CD4-positive, alpha-beta memory T cell (primary cell): ENCODE measurements around the gene INCENP. TPM values are rescaled to one million over a fixed set of nuclear protein-coding genes. Genes with fewer than 3 reads are reported as not detected.

Source experiments
- CTCF ChIA-PET: fragments of 350-600 bp; sonication (Branson Sonifier 250); formaldehyde crosslinking; loops from one replicate; lab custom pipeline; 2021; ENCODE audit warnings: inconsistent platforms; ENCODE audit not compliant: partially characterized antibody; lab: Charles Lee
- POLR2A ChIA-PET: fragments of 350-600 bp; sonication (Branson Sonifier 250); formaldehyde crosslinking; loops from one replicate; lab custom pipeline; 2021; ENCODE audit not compliant: partially characterized antibody; lab: Charles Lee
- DNase-seq, 5 donors: peaks; one replicate each; pipeline versions ENCODE4 v3.0.0 to v3.0.0-alpha.2; 2020 to 2022; ENCODE audit warnings: mixed read lengths in 1 of 5
- H3K27ac ChIP-seq: one replicate; pipeline ENCODE4 v1.7.0; 2013; ENCODE audit warnings: low read depth, low read length
- H3K27me3 ChIP-seq: 2 replicates; pipeline ENCODE4 v1.7.0; 2013; ENCODE audit warnings: mild to moderate bottlenecking, low read length, moderate library complexity; ENCODE audit not compliant: insufficient read depth
- H3K36me3 ChIP-seq: 2 replicates; pipeline ENCODE4 v1.7.0; 2013; ENCODE audit warnings: mild to moderate bottlenecking, low read length, moderate library complexity; ENCODE audit not compliant: insufficient read depth
- H3K4me1 ChIP-seq: 2 replicates; pipeline ENCODE4 v1.7.0; 2013; ENCODE audit warnings: mild to moderate bottlenecking, low read length, moderate library complexity; ENCODE audit not compliant: insufficient read depth
- H3K4me3 ChIP-seq, 2 donors: one replicate each; pipeline ENCODE4 v1.7.0; 2013; ENCODE audit warnings: low read length in 2 of 2, mild to moderate bottlenecking in 1 of 2
- H3K9me3 ChIP-seq, 2 donors: one replicate each; pipeline ENCODE4 v1.7.0; 2013; ENCODE audit warnings: low read length in 2 of 2, control low read depth in 1 of 2; ENCODE audit not compliant: control insufficient read depth in 1 of 2
- H3K27ac Mint-ChIP-seq, 7 donors: one replicate each; pipeline ENCODE4 v1.8.0; 2020 to 2021; ENCODE audit warnings: mixed read lengths in 7 of 7, mild to moderate bottlenecking in 6 of 7, inconsistent platforms in 3 of 7, moderate library complexity in 3 of 7
- H3K27me3 Mint-ChIP-seq, 2 donors: one replicate each; pipeline ENCODE4 v1.8.0; 2020 to 2021; ENCODE audit warnings: mixed read lengths in 2 of 2
- H3K36me3 Mint-ChIP-seq, 2 donors: one replicate each; pipeline ENCODE4 v1.8.0; 2020 to 2021; ENCODE audit warnings: mixed read lengths in 2 of 2, inconsistent platforms in 1 of 2, mild to moderate bottlenecking in 1 of 2
- H3K4me1 Mint-ChIP-seq, 4 donors: one replicate each; pipeline ENCODE4 v1.8.0; 2020 to 2021; ENCODE audit warnings: mixed read lengths in 4 of 4, mild to moderate bottlenecking in 1 of 4
- H3K4me3 Mint-ChIP-seq, 8 donors: one replicate each; pipeline ENCODE4 v1.8.0; 2020 to 2021; ENCODE audit warnings: mixed read lengths in 8 of 8, mild to moderate bottlenecking in 7 of 8, moderate library complexity in 6 of 8, inconsistent platforms in 3 of 8
- H3K9me3 Mint-ChIP-seq, 8 donors: one replicate each; pipeline ENCODE4 v1.8.0; 2020 to 2021; ENCODE audit warnings: mixed read lengths in 8 of 8, mild to moderate bottlenecking in 5 of 8, inconsistent platforms in 3 of 8, moderate library complexity in 1 of 8
- intact Hi-C: fragments of 100-400 bp; cut with micrococcal nuclease; formaldehyde crosslinking; loops from one replicate; pipeline ENCODE4 v1.15.1; 2023
- polyA plus RNA-seq, 2 donors: library from polyadenylated mRNA; unstranded; fragments of 300-500 nt; fragmentation: Illumina TruSeq; gene quantifications; one replicate each; pipeline ENCODE4 v1.2.3, GENCODE V29; 2021
- total RNA-seq, 2 experiments: library from RNA; stranded (reverse); gene quantifications; one replicate each; pipeline ENCODE4 v1.2.3, GENCODE V29; 2021

INCENP gene
- total and polyA plus RNA-seq, 4 experiments from 2014 or later: 2.7 to 32.1 (median 28.4) TPM; not detected in 1

- Histone ChIP-seq H3K4me3 (no peak overlapping the region), H3K9me3 (no peaks in the 10 kb centered on the region), H3K27ac (no peak overlapping the region), H3K4me1 (no peaks in the 10 kb centered on the region), H3K36me3 (no peaks in the 10 kb centered on the region), H3K27me3 (no peaks in the 10 kb centered on the region)
- H3K4me3 Mint-ChIP-seq: no peak overlapping the region
- peak overlapping the region in 1 of 7 donors; percentile 30 for H3K27ac Mint-ChIP-seq
- peaks cover 1 to 2% of the 10 kb centered on the region in 2 donors for H3K27me3 Mint-ChIP-seq
- H3K9me3 Mint-ChIP-seq: peaks cover 0 to 17% (median 7%) of the 10 kb centered on the region in 8 donors
- H3K4me1 Mint-ChIP-seq: no peaks in the 10 kb centered on the region
- ChIA-PET POLR2A (no interaction called here), CTCF (interaction anchor here (1.6 to 12.1 kb wide), 4 partner anchors 20 to 290 kb away, joined by 4 to 387 read pairs (median 26); no protein-coding TSS in a partner anchor)
- intact Hi-C loops: no loop called here
- H3K36me3 Mint-ChIP-seq: peaks cover 2 to 3% of the 10 kb centered on the region in 2 donors
- no peak for DNase-seq
These were observed 36.1 kb upstream of the INCENP start for GRCh38 chr11:62087694-62088093.

- H3K9me3 ChIP-seq: no peaks in the 10 kb centered on the region
- Mint-ChIP-seq H3K4me3 (no peak overlapping the region), H3K36me3 (peaks cover 2 to 3% of the 10 kb centered on the region in 2 donors), H3K4me1 (no peaks in the 10 kb centered on the region), H3K27ac (no peak overlapping the region), H3K9me3 (peaks cover 0 to 17% (median 7%) of the 10 kb centered on the region in 8 donors), H3K27me3 (peaks cover 3 to 4% of the 10 kb centered on the region in 2 donors)
- ChIA-PET POLR2A (no interaction called here), CTCF (interaction anchor here (0.7 to 12.1 kb wide), 5 partner anchors 19 to 291 kb away, joined by 3 to 387 read pairs (median 7); no protein-coding TSS in a partner anchor)
- no peaks in the 10 kb centered on the region for H3K27me3 ChIP-seq
- no peak overlapping the region for H3K27ac ChIP-seq
- no peak overlapping the region for H3K4me3 ChIP-seq
- H3K36me3 ChIP-seq: no peaks in the 10 kb centered on the region
- no peaks in the 10 kb centered on the region for H3K4me1 ChIP-seq
- DNase-seq: no peak
- intact Hi-C loops: no loop called here
These were observed 35.4 kb upstream of the INCENP start for GRCh38 chr11:62088331-62088933.

- H3K9me3 ChIP-seq: no peaks in the 10 kb centered on the region
These were observed 20.7 kb upstream of the INCENP start for GRCh38 chr11:62103141-62103540.

GRCh38 chr11:62103986-62104385 is 19.8 kb upstream of the INCENP start:
- peak overlapping the region in 3 of 7 donors; percentile 5 to 87 (median 75) for H3K27ac Mint-ChIP-seq

More at GRCh38 chr11:62103141-62103540, 20.7 kb upstream of the INCENP start:
- intact Hi-C loops: no loop called here
- Mint-ChIP-seq H3K4me3 (no peak overlapping the region), H3K4me1 (peaks cover 7 to 17% (median 10%) of the 10 kb centered on the region in 4 donors), H3K36me3 (no peaks in the 10 kb centered on the region), H3K27me3 (no peaks in the 10 kb centered on the region), H3K9me3 (peaks cover 0 to 1% (median 0%) of the 10 kb centered on the region in 8 donors), H3K27ac (peak overlapping the region in 2 of 7 donors; percentile 10 to 44)
- CTCF ChIA-PET: interaction anchor here (1.2 to 2.1 kb wide), 5 partner anchors 13 to 306 kb away, joined by 3 to 8 read pairs (median 5); no protein-coding TSS in a partner anchor
- Histone ChIP-seq H3K4me3 (no peak overlapping the region), H3K27me3 (no peaks in the 10 kb centered on the region), H3K4me1 (peaks cover 13% of the 10 kb centered on the region), H3K36me3 (no peaks in the 10 kb centered on the region), H3K27ac (no peak overlapping the region)
- POLR2A ChIA-PET: no interaction called here
- no peak for DNase-seq

GRCh38 chr11:62104816-62105653 is 18.8 kb upstream of the INCENP start:
- H3K36me3 Mint-ChIP-seq: no peaks in the 10 kb centered on the region
- H3K4me1 Mint-ChIP-seq: peaks cover 7 to 19% (median 10%) of the 10 kb centered on the region in 4 donors
- H3K27me3 Mint-ChIP-seq: no peaks in the 10 kb centered on the region
- Histone ChIP-seq H3K27ac (peak overlapping the region; percentile 27), H3K27me3 (no peaks in the 10 kb centered on the region), H3K36me3 (no peaks in the 10 kb centered on the region), H3K4me1 (peaks cover 13% of the 10 kb centered on the region), H3K9me3 (no peaks in the 10 kb centered on the region), H3K4me3 (no peak overlapping the region)
- ChIA-PET CTCF (interaction anchor here (2.0 to 8.2 kb wide), 3 partner anchors 23 to 308 kb away, joined by 5 to 165 read pairs (median 11); no protein-coding TSS in a partner anchor), POLR2A (interaction anchor here (1.0 kb wide), 1 partner anchor 352 kb away, joined by 3 read pairs; no protein-coding TSS in a partner anchor)
- peak overlapping the region; percentile 79 to 94 (median 90) for H3K27ac Mint-ChIP-seq
- peaks cover 0 to 1% (median 0%) of the 10 kb centered on the region in 8 donors for H3K9me3 Mint-ChIP-seq
- peak in 3 of 5 donors; percentile 9 to 32 (median 10) for DNase-seq
- H3K4me3 Mint-ChIP-seq: peak overlapping the region; percentile 64 to 95 (median 86)
- intact Hi-C loops: no loop called here

More at GRCh38 chr11:62103986-62104385, 19.8 kb upstream of the INCENP start:
- intact Hi-C loops: no loop called here
- no peaks in the 10 kb centered on the region for H3K36me3 Mint-ChIP-seq
- peaks cover 13% of the 10 kb centered on the region for H3K4me1 ChIP-seq
- ChIA-PET POLR2A (no interaction called here), CTCF (interaction anchor here (1.2 to 2.1 kb wide), 5 partner anchors 14 to 307 kb away, joined by 3 to 8 read pairs (median 5); no protein-coding TSS in a partner anchor)
- no peak for DNase-seq
- peaks cover 7 to 19% (median 10%) of the 10 kb centered on the region in 4 donors for H3K4me1 Mint-ChIP-seq
- no peak overlapping the region for H3K4me3 Mint-ChIP-seq
- no peaks in the 10 kb centered on the region for H3K36me3 ChIP-seq
- peaks cover 0 to 1% (median 0%) of the 10 kb centered on the region in 8 donors for H3K9me3 Mint-ChIP-seq
- no peaks in the 10 kb centered on the region for H3K27me3 ChIP-seq
- H3K9me3 ChIP-seq: no peaks in the 10 kb centered on the region
- H3K4me3 ChIP-seq: no peak overlapping the region
- no peaks in the 10 kb centered on the region for H3K27me3 Mint-ChIP-seq
- no peak overlapping the region for H3K27ac ChIP-seq

- no peaks in the 10 kb centered on the region for H3K27me3 ChIP-seq
- peaks cover 13% of the 10 kb centered on the region for H3K4me1 ChIP-seq
- no peaks in the 10 kb centered on the region for H3K9me3 ChIP-seq
- peak overlapping the region; percentile 27 for H3K27ac ChIP-seq
- Mint-ChIP-seq H3K36me3 (no peaks in the 10 kb centered on the region), H3K4me1 (peaks cover 7 to 19% (median 10%) of the 10 kb centered on the region in 4 donors), H3K4me3 (peak overlapping the region; percentile 64 to 95 (median 86)), H3K27ac (peak overlapping the region; percentile 79 to 94 (median 90)), H3K9me3 (peaks cover 0 to 1% (median 0%) of the 10 kb centered on the region in 8 donors), H3K27me3 (no peaks in the 10 kb centered on the region)
- DNase-seq: no peak
- ChIA-PET CTCF (interaction anchor here (1.2 to 8.2 kb wide), 6 partner anchors 16 to 308 kb away, joined by 3 to 165 read pairs (median 35); no protein-coding TSS in a partner anchor), POLR2A (interaction anchor here (1.0 kb wide), 1 partner anchor 352 kb away, joined by 3 read pairs; no protein-coding TSS in a partner anchor)
- H3K4me3 ChIP-seq: no peak overlapping the region
- H3K36me3 ChIP-seq: no peaks in the 10 kb centered on the region
- intact Hi-C loops: no loop called here
These were observed 18.1 kb upstream of the INCENP start for GRCh38 chr11:62105667-62106191.
